T-helper 17 cell (primary cell): ENCODE results near the gene SPEF1. TPM values are rescaled to one million over a fixed set of nuclear protein-coding genes. Genes with fewer than 3 reads are reported as not detected.
"Not testable (repeated sequence)": the region's sequence is repeated elsewhere in the genome, so short reads cannot be mapped to it uniquely, and the experiment has no call there.

Experiments
- ATAC-seq: fragments of 150-1000 bp; cut with Tn5 transposase; 2 replicates; pipeline ENCODE4 v1.10.0; 2021; ENCODE audit warnings: mild to moderate bottlenecking, moderate library complexity
- DNase-seq, 3 donors: peaks; one replicate each; pipeline versions ENCODE4 v3.0.0 to v3.0.0-alpha.2; 2020 to 2021
- H3K9me3 ChIP-seq: one replicate; pipeline ENCODE4 v1.7.0; 2013; ENCODE audit warnings: low read length, mild to moderate bottlenecking; ENCODE audit not compliant: control insufficient read depth, poor library complexity, severe bottlenecking
- H3K27ac Mint-ChIP-seq: one replicate; pipeline ENCODE4 v1.8.0; 2022; ENCODE audit warnings: mild to moderate bottlenecking, moderate library complexity, mixed read lengths
- H3K27me3 Mint-ChIP-seq: one replicate; pipeline ENCODE4 v1.8.0; 2022; ENCODE audit warnings: mixed read lengths
- H3K36me3 Mint-ChIP-seq: one replicate; pipeline ENCODE4 v1.8.0; 2022; ENCODE audit warnings: low read depth, mixed read lengths
- H3K4me1 Mint-ChIP-seq: one replicate; pipeline ENCODE4 v1.8.0; 2022; ENCODE audit warnings: mild to moderate bottlenecking, mixed read lengths
- H3K4me3 Mint-ChIP-seq: one replicate; pipeline ENCODE4 v1.8.0; 2022; ENCODE audit warnings: mild to moderate bottlenecking, moderate library complexity, mixed read lengths
- total RNA-seq, 4 donors: library from RNA in 2 of 4; stranded (reverse) in 2 of 4; gene quantifications; one replicate each; pipeline ENCODE4 v1.2.3 and lab custom pipeline; 2022 to 2026

SPEF1 gene
- total RNA-seq, 2 donors from 2014 or later: 0.18 TPM; not detected in 1

GRCh38 chr20:3789201-3789600 is 8.0 kb upstream of the SPEF1 start:
- H3K36me3 Mint-ChIP-seq: not testable (repeated sequence)

GRCh38 chr20:3788685-3789155 is 7.5 kb upstream of the SPEF1 start:
- H3K4me1 Mint-ChIP-seq: peaks cover 22% of the 10 kb centered on the region
- H3K27ac Mint-ChIP-seq: peak overlapping the region; percentile 83
- H3K36me3 Mint-ChIP-seq: no peaks in the 10 kb centered on the region
- no peaks in the 10 kb centered on the region for H3K9me3 ChIP-seq
- no peaks in the 10 kb centered on the region for H3K27me3 Mint-ChIP-seq
- ATAC-seq (no peak), DNase-seq (no peak)
- H3K4me3 Mint-ChIP-seq: peak overlapping the region; percentile 57

More at GRCh38 chr20:3789201-3789600, 8.0 kb upstream of the SPEF1 start:
- Mint-ChIP-seq H3K27ac (peak overlapping the region; percentile 83), H3K4me1 (peaks cover 22% of the 10 kb centered on the region)
- H3K4me3 Mint-ChIP-seq, H3K27me3 Mint-ChIP-seq, DNase-seq, H3K9me3 ChIP-seq, ATAC-seq: not testable (repeated sequence)

GRCh38 chr20:3787324-3788014 is 6.2 kb upstream of the SPEF1 start:
- no peaks in the 10 kb centered on the region for H3K9me3 ChIP-seq
- DNase-seq (no peak), ATAC-seq (no peak)
- H3K27me3 Mint-ChIP-seq: no peaks in the 10 kb centered on the region
- peaks cover 26% of the 10 kb centered on the region for H3K4me1 Mint-ChIP-seq
- peak overlapping the region; percentile 68 for H3K27ac Mint-ChIP-seq
- peak overlapping the region; percentile 36 for H3K4me3 Mint-ChIP-seq
- no peaks in the 10 kb centered on the region for H3K36me3 Mint-ChIP-seq

- Mint-ChIP-seq H3K27ac (peak within 1 kb of the TSS; percentile 68), H3K36me3 (no peaks in the 10 kb centered on the region), H3K4me3 (peak within 1 kb of the TSS; percentile 87), H3K4me1 (peaks cover 26% of the 10 kb centered on the region), H3K27me3 (no peaks in the 10 kb centered on the region)
- peak; percentile 89 to 93 (median 91) for DNase-seq
- peak; percentile 92 for ATAC-seq
- no peaks in the 10 kb centered on the region for H3K9me3 ChIP-seq
Measured at GRCh38 chr20:3786665-3787323, 5.5 kb upstream of the SPEF1 start, which contains the start of gene CENPB. Gene CENPB, minus strand, starts transcription at chr20:3786740. Its CDS starts 257 bp downstream, at chr20:3786483.

GRCh38 chr20:3786126-3786484 is 4.9 kb upstream of the SPEF1 start:
- no peak overlapping the region for H3K27ac Mint-ChIP-seq
- peaks cover 28% of the 10 kb centered on the region for H3K4me1 Mint-ChIP-seq
- H3K36me3 Mint-ChIP-seq: no peaks in the 10 kb centered on the region
- no peaks in the 10 kb centered on the region for H3K9me3 ChIP-seq
- H3K4me3 Mint-ChIP-seq: peak overlapping the region; percentile 87
- no peaks in the 10 kb centered on the region for H3K27me3 Mint-ChIP-seq
- DNase-seq (peak in 2 of 3 donors; percentile 32 to 33), ATAC-seq (peak; percentile 35)

- peaks cover 31% of the 10 kb centered on the region for H3K4me1 Mint-ChIP-seq
- ATAC-seq (no peak), DNase-seq (no peak)
- peak overlapping the region; percentile 75 for H3K27ac Mint-ChIP-seq
- H3K9me3 ChIP-seq: no peaks in the 10 kb centered on the region
- H3K36me3 Mint-ChIP-seq: no peaks in the 10 kb centered on the region
- H3K27me3 Mint-ChIP-seq: no peaks in the 10 kb centered on the region
- H3K4me3 Mint-ChIP-seq: peak overlapping the region; percentile 82
Measured at GRCh38 chr20:3785240-3786125, 4.2 kb upstream of the SPEF1 start.

- ATAC-seq (no peak), DNase-seq (no peak)
- Mint-ChIP-seq H3K4me3 (peak overlapping the region; percentile 82), H3K27ac (peak overlapping the region; percentile 75), H3K36me3 (no peaks in the 10 kb centered on the region), H3K4me1 (peaks cover 33% of the 10 kb centered on the region), H3K27me3 (no peaks in the 10 kb centered on the region)
- no peaks in the 10 kb centered on the region for H3K9me3 ChIP-seq
Measured at GRCh38 chr20:3784863-3785239, 3.6 kb upstream of the SPEF1 start.

- Mint-ChIP-seq H3K27ac (peak overlapping the region; percentile 75), H3K27me3 (no peaks in the 10 kb centered on the region), H3K4me1 (peaks cover 37% of the 10 kb centered on the region), H3K4me3 (peak overlapping the region; percentile 82), H3K36me3 (no peaks in the 10 kb centered on the region)
- H3K9me3 ChIP-seq: no peaks in the 10 kb centered on the region
- DNase-seq (no peak), ATAC-seq (no peak)
Measured at GRCh38 chr20:3784216-3784853, 3.1 kb upstream of the SPEF1 start.

- H3K9me3 ChIP-seq: no peaks in the 10 kb centered on the region
- H3K4me3 Mint-ChIP-seq: peak overlapping the region; percentile 15
- DNase-seq: no peak
- ATAC-seq: no peak
- peaks cover 33% of the 10 kb centered on the region for H3K4me1 Mint-ChIP-seq
- H3K36me3 Mint-ChIP-seq: no peaks in the 10 kb centered on the region
- H3K27ac Mint-ChIP-seq: no peak overlapping the region
- no peaks in the 10 kb centered on the region for H3K27me3 Mint-ChIP-seq
Measured at GRCh38 chr20:3783511-3784195, 2.4 kb upstream of the SPEF1 start.

GRCh38 chr20:3783068-3783489 is 1.8 kb upstream of the SPEF1 start:
- Mint-ChIP-seq H3K36me3 (no peaks in the 10 kb centered on the region), H3K27me3 (no peaks in the 10 kb centered on the region), H3K4me1 (peaks cover 32% of the 10 kb centered on the region), H3K4me3 (no peak overlapping the region), H3K27ac (no peak overlapping the region)
- ATAC-seq (no peak), DNase-seq (no peak)
- no peaks in the 10 kb centered on the region for H3K9me3 ChIP-seq

GRCh38 chr20:3782597-3782996 is 1.3 kb upstream of the SPEF1 start:
- H3K27me3 Mint-ChIP-seq: no peaks in the 10 kb centered on the region
- no peaks in the 10 kb centered on the region for H3K9me3 ChIP-seq
- no peak overlapping the region for H3K4me3 Mint-ChIP-seq
- H3K4me1 Mint-ChIP-seq: peaks cover 33% of the 10 kb centered on the region
- ATAC-seq (no peak), DNase-seq (no peak)
- H3K36me3 Mint-ChIP-seq: no peaks in the 10 kb centered on the region
- H3K27ac Mint-ChIP-seq: no peak overlapping the region

- peaks cover 28% of the 10 kb centered on the region for H3K4me1 Mint-ChIP-seq
- no peaks in the 10 kb centered on the region for H3K36me3 Mint-ChIP-seq
- peak overlapping the region; percentile 89 for H3K4me3 Mint-ChIP-seq
- no peaks in the 10 kb centered on the region for H3K27me3 Mint-ChIP-seq
- no peak for DNase-seq
- no peak overlapping the region for H3K27ac Mint-ChIP-seq
- no peak for ATAC-seq
- no peaks in the 10 kb centered on the region for H3K9me3 ChIP-seq
Measured at GRCh38 chr20:3778976-3779375, 2.3 kb downstream of the SPEF1 start.
